Spinal cord (tissue), 10 donors: ENCODE measurements around the gene GSTT2B. TPM values are rescaled to one million over a fixed set of nuclear protein-coding genes. Genes with fewer than 3 reads are reported as not detected.
"Not testable (repeated sequence)": the region's sequence is repeated elsewhere in the genome, so short reads cannot be mapped to it uniquely, and the experiment has no call there.

Source experiments
- DNase-seq, 6 donors: peaks; one replicate each; pipeline versions ENCODE4 v3.0.0 to v3.0.0-alpha.2; 2013 to 2015; ENCODE audit warnings: low spot score in 6 of 6, low read depth in 4 of 6
- H3K27ac ChIP-seq: one replicate; pipeline ENCODE4 v1.5.1; 2013; ENCODE audit warnings: low read depth, low read length, control low read depth
- H3K27me3 ChIP-seq: one replicate; pipeline ENCODE4 v1.6.1; 2013; ENCODE audit warnings: low read length; ENCODE audit not compliant: control insufficient read depth, insufficient read depth
- H3K36me3 ChIP-seq: one replicate; pipeline ENCODE4 v1.6.1; 2013; ENCODE audit warnings: low read length; ENCODE audit not compliant: control insufficient read depth, insufficient read depth
- H3K4me1 ChIP-seq: one replicate; pipeline ENCODE4 v1.6.1; 2013; ENCODE audit warnings: low read length; ENCODE audit not compliant: control insufficient read depth, insufficient read depth
- H3K4me3 ChIP-seq: one replicate; pipeline ENCODE4 v1.5.1; 2013; ENCODE audit warnings: low read depth, low read length, control low read depth
- H3K9me3 ChIP-seq: one replicate; pipeline ENCODE4 v1.6.1; 2013; ENCODE audit warnings: low read length; ENCODE audit not compliant: control insufficient read depth, insufficient read depth
- WGBS: methylation state at CpG from one replicate; pipeline ENCODE4 v1.1.5; 2013; ENCODE audit warnings: missing lambda C conversion rate; ENCODE audit not compliant: insufficient coverage; 5-methylcytosine and 5-hydroxymethylcytosine counted together
- polyA plus RNA-seq, 2 donors: library from polyadenylated mRNA; unstranded; fragments of 120-200 nt; gene quantifications; one replicate each; pipeline ENCODE4 v1.2.1, GENCODE V29; 2013; ENCODE audit not compliant: insufficient read length in 2 of 2
- total RNA-seq, 2 donors: library from RNA; depleted of rRNA in 1 of 2; stranded (reverse); fragments of 120-200 nt in 1 of 2; fragments of >200 nt in 1 of 2; gene quantifications; one replicate each; pipeline versions ENCODE4 v1.2.3 to v1.2.4, GENCODE V29; 2013 to 2014
- donor health status: healthy.

GSTT2B gene
- total and polyA plus RNA-seq, 4 donors: 1.1 to 10.2 (median 7.0) TPM

GRCh38 chr22:23922921-23923320 is 38.1 kb downstream of the GSTT2B start:
- no peak for DNase-seq
- H3K9me3 ChIP-seq: no peaks in the 10 kb centered on the region
- no peaks in the 10 kb centered on the region for H3K27me3 ChIP-seq
- no peak overlapping the region for H3K27ac ChIP-seq
- no peak overlapping the region for H3K4me3 ChIP-seq
- peaks cover 7% of the 10 kb centered on the region for H3K36me3 ChIP-seq
- no peaks in the 10 kb centered on the region for H3K4me1 ChIP-seq
- no CpG with 5 or more reads among the region's 2 CpGs for WGBS

- H3K27ac ChIP-seq, H3K4me1 ChIP-seq, H3K27me3 ChIP-seq, H3K36me3 ChIP-seq, DNase-seq, H3K9me3 ChIP-seq, H3K4me3 ChIP-seq: not testable (repeated sequence)
- WGBS: 96% methylated on average over 9 of the region's 13 CpGs
Observed at GRCh38 chr22:23921586-23922201, 39.3 kb downstream of the GSTT2B start.

GRCh38 chr22:23920267-23920611 is 40.8 kb downstream of the GSTT2B start:
- not testable (repeated sequence) for H3K27me3 ChIP-seq, DNase-seq, H3K4me3 ChIP-seq, H3K36me3 ChIP-seq, H3K4me1 ChIP-seq, H3K9me3 ChIP-seq, H3K27ac ChIP-seq
- WGBS: no CpG with 5 or more reads among the region's 1 CpG

- H3K36me3 ChIP-seq: peaks cover 2% of the 10 kb centered on the region
- no peak for DNase-seq
- no peak overlapping the region for H3K27ac ChIP-seq
- H3K4me1 ChIP-seq: peaks cover 3% of the 10 kb centered on the region
- no peaks in the 10 kb centered on the region for H3K9me3 ChIP-seq
- WGBS: no CpG with 5 or more reads among the region's 3 CpGs
- no peak overlapping the region for H3K4me3 ChIP-seq
- H3K27me3 ChIP-seq: no peaks in the 10 kb centered on the region
Observed at GRCh38 chr22:23915290-23915689, 45.7 kb downstream of the GSTT2B start.

GRCh38 chr22:23913661-23914353 is 47.2 kb downstream of the GSTT2B start:
- Histone ChIP-seq H3K4me3 (peak overlapping the region; percentile 73), H3K27me3 (no peaks in the 10 kb centered on the region), H3K27ac (peak overlapping the region; percentile 93), H3K9me3 (no peaks in the 10 kb centered on the region), H3K36me3 (no peaks in the 10 kb centered on the region), H3K4me1 (peaks cover 3% of the 10 kb centered on the region)
- under 1% methylated on average over 40 of the region's 44 CpGs for whole genome bisulfite sequencing
- DNase-seq: peak; percentile 94 to 100 (median 97)

GRCh38 chr22:23913306-23913660 is 47.7 kb downstream of the GSTT2B start:
- H3K27ac ChIP-seq: peak overlapping the region; percentile 93
- H3K36me3 ChIP-seq: no peaks in the 10 kb centered on the region
- H3K27me3 ChIP-seq: no peaks in the 10 kb centered on the region
- DNase-seq: no peak
- peaks cover 3% of the 10 kb centered on the region for H3K4me1 ChIP-seq
- no peaks in the 10 kb centered on the region for H3K9me3 ChIP-seq
- 0% methylated on average over 1 of the region's 1 CpG for WGBS
- peak overlapping the region; percentile 73 for H3K4me3 ChIP-seq

- Histone ChIP-seq H3K4me1 (peaks cover 3% of the 10 kb centered on the region), H3K27ac (no peak overlapping the region), H3K36me3 (no peaks in the 10 kb centered on the region), H3K27me3 (no peaks in the 10 kb centered on the region), H3K4me3 (no peak overlapping the region), H3K9me3 (no peaks in the 10 kb centered on the region)
- WGBS: 91% methylated on average over 8 of the region's 9 CpGs
- no peak for DNase-seq
Observed at GRCh38 chr22:23912293-23912903, 48.6 kb downstream of the GSTT2B start.

GRCh38 chr22:23911318-23911980 is 49.5 kb downstream of the GSTT2B start:
- no peaks in the 10 kb centered on the region for H3K27me3 ChIP-seq
- H3K4me3 ChIP-seq: no peak overlapping the region
- no peaks in the 10 kb centered on the region for H3K9me3 ChIP-seq
- 96% methylated on average over 7 of the region's 12 CpGs for WGBS
- no peak for DNase-seq
- H3K36me3 ChIP-seq: no peaks in the 10 kb centered on the region
- H3K4me1 ChIP-seq: peaks cover 7% of the 10 kb centered on the region
- H3K27ac ChIP-seq: no peak overlapping the region

- no peak for DNase-seq
- no peak overlapping the region for H3K27ac ChIP-seq
Observed at GRCh38 chr22:23910496-23911190, 50.4 kb downstream of the GSTT2B start.

More at GRCh38 chr22:23910496-23911190, 50.4 kb downstream of the GSTT2B start:
- Histone ChIP-seq H3K27me3 (no peaks in the 10 kb centered on the region), H3K36me3 (no peaks in the 10 kb centered on the region), H3K4me1 (peaks cover 7% of the 10 kb centered on the region), H3K9me3 (no peaks in the 10 kb centered on the region), H3K4me3 (no peak overlapping the region)
- WGBS: 89% methylated on average over 3 of the region's 3 CpGs
